Ovary (tissue), 9 donors: ENCODE measurements around the gene NBEA. TPM values are rescaled to one million over a fixed set of nuclear protein-coding genes. Genes with fewer than 3 reads are reported as not detected.

Experiments used
- DNase-seq, 5 donors: peaks; one replicate each; pipeline ENCODE4 v3.0.0-alpha.2; 2019 to 2020
- H3K27ac ChIP-seq, 2 donors: fragments of 200-600 bp; one replicate each; pipeline versions ENCODE4 v1.5.1 to v1.8.0; 2019 to 2022
- H3K27me3 ChIP-seq: fragments of 200-600 bp; one replicate; pipeline ENCODE4 v1.8.0; 2022
- H3K36me3 ChIP-seq: fragments of 200-600 bp; sonication (generic); one replicate; pipeline ENCODE4 v1.5.1; 2019
- H3K4me1 ChIP-seq: one replicate; pipeline ENCODE4 v1.8.1; 2013; ENCODE audit warnings: mild to moderate bottlenecking, moderate library complexity; ENCODE audit not compliant: insufficient read depth
- H3K4me3 ChIP-seq: fragments of 200-600 bp; sonication (generic); one replicate; pipeline ENCODE4 v1.5.1; 2017
- H3K9me3 ChIP-seq, 2 donors: fragments of 200-600 bp in 1 of 2; sonication (generic) in 1 of 2; one replicate each; pipeline versions ENCODE4 v1.5.1 to v1.8.1; 2013 to 2019; ENCODE audit warnings: mild to moderate bottlenecking in 1 of 2, moderate library complexity in 1 of 2
- CTCF ChIP-seq, 3 donors: fragments of 450-650 bp in 2 of 3; fragments of 200-600 bp in 1 of 3; IDR thresholded peaks; one replicate each; pipeline versions ENCODE4 v1.5.1 to v1.8.0; 2016 to 2022; ENCODE audit warnings: antibody characterized with exemption in 3 of 3, mild to moderate bottlenecking in 1 of 3
- EP300 ChIP-seq: sonication (generic); formaldehyde crosslinking; IDR thresholded peaks from one replicate; pipeline ENCODE4 v1.6.1; 2017; ENCODE audit warnings: antibody characterized with exemption
- POLR2A ChIP-seq: fragments of 450-650 bp; IDR thresholded peaks from one replicate; pipeline ENCODE4 v1.6.1; 2017; ENCODE audit warnings: antibody characterized with exemption, mild to moderate bottlenecking, moderate library complexity
- WGBS, 3 donors: extraction: QIAGEN DNeasy Blood & Tissue Kit in 1 of 3; methylation state at CpG; one replicate each; pipeline versions ENCODE4 v1.1.5 to v1.1.7; 2013 to 2017; 5-methylcytosine and 5-hydroxymethylcytosine counted together
- intact Hi-C, 4 donors: fragments of 100-400 bp; cut with DNase I; formaldehyde crosslinking; loops; one replicate each; pipeline versions ENCODE4 v1.11.0 to v1.15.1; 2022 to 2023
- polyA plus RNA-seq, 2 donors: library from polyadenylated mRNA; stranded (reverse); fragments of 200-250 nt in 1 of 2; fragments of 350-450 nt in 1 of 2; fragmentation: Illumina TruSeq in 1 of 2; extraction: RNeasy Lipid Tissue Mini Kit (QIAGEN cat#74804) in 1 of 2; gene quantifications; one replicate each; pipeline ENCODE4 v1.2.3, GENCODE V29; 2013 to 2014
- total RNA-seq, 7 donors: library from RNA; depleted of rRNA in 2 of 7; stranded (reverse); fragments of >200 nt in 2 of 7; fragmentation: NEBNext Ultra II Directional in 3 of 7; extraction: Animal tissue kit (Norgen Biotek cat#: 25700) in 3 of 7; gene quantifications; one replicate each; pipeline versions ENCODE4 v1.1.0 to v1.2.4, GENCODE V29; 2016 to 2023
- donor health status: DM: no; HTN: no; CAD: no; lungs with moderate emphysema.
- donor health status: DM: no; HTN: no; CAD: no.
- donor health status: Bipolar disorder and iron deficiency.
- donor health status: DM: yes; HTN: yes; CAD: no.
- donor health status: DM: no; HTN: no; CAD: no.
- donor health status: DM: yes; HTN: yes; CAD: no.

Gene NBEA
- total and polyA plus RNA-seq, 9 donors: 5.8 to 18.9 (median 16.0) TPM

DNA sequence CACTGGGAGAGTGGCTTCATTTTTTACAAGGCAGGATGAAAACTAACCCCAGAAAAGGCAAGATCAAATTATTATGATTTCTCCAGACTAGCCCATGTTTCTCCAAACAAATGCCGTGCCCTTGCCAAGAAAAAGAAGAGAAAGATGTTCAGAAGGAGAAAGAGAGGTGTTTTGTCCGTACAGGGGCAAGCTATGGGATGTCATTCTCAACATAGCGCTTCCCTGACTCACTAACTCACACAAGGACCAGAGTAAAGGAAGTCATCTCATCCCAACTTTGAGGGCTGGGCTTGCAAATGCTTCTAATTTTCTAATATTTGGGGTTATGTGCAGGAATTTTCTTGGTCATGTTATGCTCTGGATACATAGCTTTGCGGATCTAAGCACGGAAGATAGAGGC lies 758.6 kb downstream of the NBEA start:
- Histone ChIP-seq H3K27me3 (no peaks in the 10 kb centered on the region), H3K36me3 (no peaks in the 10 kb centered on the region), H3K4me3 (no peak overlapping the region), H3K27ac (no peak overlapping the region), H3K9me3 (no peaks in the 10 kb centered on the region), H3K4me1 (peaks cover 3% of the 10 kb centered on the region)
- TF ChIP-seq CTCF (IDR thresholded peaks at IDR 0.05) (no peak), EP300 (no peak), POLR2A (no peak)
- DNase-seq: no peak
- 45 to 70% (median 48%) methylated on average over 5 of the region's 5 CpGs for WGBS, 3 donors
- intact Hi-C loops: no loop called here

DNA sequence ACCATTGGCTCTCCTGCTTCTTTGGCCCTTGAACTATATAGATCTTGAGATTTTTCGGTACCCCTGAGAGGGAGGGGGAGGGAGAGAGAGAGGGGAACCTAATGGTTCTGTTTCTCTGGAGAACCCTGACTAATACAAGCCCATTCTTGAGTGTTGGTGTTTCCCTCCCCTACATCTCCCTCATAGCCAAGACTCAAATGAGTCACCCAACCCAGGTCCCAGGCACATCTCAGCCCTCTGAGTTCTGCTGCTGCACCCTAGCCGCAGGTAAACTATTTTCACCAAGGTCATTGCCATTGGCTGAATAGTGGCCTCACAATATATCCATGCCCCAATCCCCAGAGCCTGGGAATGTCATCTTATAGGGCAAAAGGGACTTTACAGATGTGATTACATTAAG lies 760.2 kb downstream of the NBEA start:
- DNase-seq: no peak
- intact Hi-C loops: no loop called here
- no peak for TF ChIP-seq EP300
- no peak for TF ChIP-seq POLR2A
- no peak for TF ChIP-seq CTCF (IDR thresholded peaks at IDR 0.05)
- no peaks in the 10 kb centered on the region for H3K9me3 ChIP-seq
- WGBS, 3 donors: 82 to 88% (median 86%) methylated on average over 2 of the region's 2 CpGs
- no peak overlapping the region for H3K27ac ChIP-seq
- no peaks in the 10 kb centered on the region for H3K36me3 ChIP-seq
- no peaks in the 10 kb centered on the region for H3K27me3 ChIP-seq
- H3K4me3 ChIP-seq: no peak overlapping the region
- peaks cover 3% of the 10 kb centered on the region for H3K4me1 ChIP-seq

DNA sequence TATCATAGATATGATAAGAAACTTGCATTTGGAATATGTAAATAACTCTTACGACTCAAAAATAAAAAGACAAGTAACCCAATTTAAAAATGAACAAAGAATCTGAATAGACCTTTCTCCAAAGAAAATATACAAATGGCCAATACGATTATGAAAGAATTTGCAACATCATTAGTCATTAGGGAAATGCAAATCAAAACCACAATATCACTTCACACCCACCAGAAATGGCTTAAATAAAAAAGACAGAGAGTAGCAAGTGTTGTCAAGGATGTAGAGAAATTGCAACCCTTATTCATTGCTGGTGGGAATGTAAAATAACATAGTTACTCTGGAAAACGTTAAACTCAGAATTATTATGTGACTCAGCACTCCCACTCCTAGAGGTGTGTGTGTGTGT lies 761.0 kb downstream of the NBEA start:
- H3K4me3 ChIP-seq: no peak overlapping the region
- intact Hi-C loops: no loop called here
- peaks cover 3% of the 10 kb centered on the region for H3K4me1 ChIP-seq
- no peaks in the 10 kb centered on the region for H3K36me3 ChIP-seq
- 22 to 45% (median 32%) methylated on average over 3 of the region's 3 CpGs for WGBS, 3 donors
- H3K9me3 ChIP-seq: no peaks in the 10 kb centered on the region
- no peak for TF ChIP-seq POLR2A
- TF ChIP-seq EP300: no peak
- TF ChIP-seq CTCF (IDR thresholded peaks at IDR 0.05): no peak
- H3K27ac ChIP-seq: no peak overlapping the region
- H3K27me3 ChIP-seq: no peaks in the 10 kb centered on the region
- DNase-seq: no peak

GRCh38 chr13:35704331-35704730 lies 762.3 kb downstream of the NBEA start:
- TF ChIP-seq POLR2A (no peak), EP300 (no peak), CTCF (IDR thresholded peaks at IDR 0.05) (no peak)
- no peak overlapping the region for H3K27ac ChIP-seq
- H3K36me3 ChIP-seq: no peaks in the 10 kb centered on the region
- H3K4me3 ChIP-seq: no peak overlapping the region
- intact Hi-C loops: no loop called here
- no peaks in the 10 kb centered on the region for H3K27me3 ChIP-seq
- H3K9me3 ChIP-seq: no peaks in the 10 kb centered on the region
- no peak for DNase-seq
- 83 to 97% (median 95%) methylated on average over 1 of the region's 1 CpG for WGBS, 3 donors
- H3K4me1 ChIP-seq: peaks cover 3% of the 10 kb centered on the region

DNA sequence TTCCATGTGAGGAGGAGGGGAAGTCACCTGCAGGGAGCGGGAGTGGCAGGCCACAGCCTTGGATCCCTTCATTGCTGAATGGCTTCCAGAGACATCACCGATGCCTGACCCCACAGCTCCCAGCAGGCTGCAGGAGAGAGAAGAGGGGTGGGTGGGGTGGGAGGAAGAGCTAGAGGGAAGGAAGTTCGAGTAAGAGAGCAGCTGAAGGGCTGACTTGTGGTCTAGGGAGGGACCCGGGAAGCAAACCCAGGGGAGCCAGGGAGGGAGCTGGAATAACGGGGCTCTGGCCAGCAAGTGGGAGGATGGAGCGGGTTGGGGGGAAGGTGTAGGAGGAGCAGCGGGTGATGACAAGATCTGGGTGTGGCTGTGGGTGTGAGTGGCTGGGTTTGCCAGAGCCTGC lies 764.2 kb downstream of the NBEA start:
- no peaks in the 10 kb centered on the region for H3K36me3 ChIP-seq
- no peaks in the 10 kb centered on the region for H3K27me3 ChIP-seq
- no peaks in the 10 kb centered on the region for H3K9me3 ChIP-seq
- WGBS, 3 donors: 73 to 77% (median 75%) methylated on average over 7 of the region's 7 CpGs
- no peak for DNase-seq
- H3K27ac ChIP-seq: no peak overlapping the region
- no peaks in the 10 kb centered on the region for H3K4me1 ChIP-seq
- no peak for TF ChIP-seq CTCF (IDR thresholded peaks at IDR 0.05)
- no peak for TF ChIP-seq EP300
- intact Hi-C loops: no loop called here
- no peak overlapping the region for H3K4me3 ChIP-seq
